CD4-positive, alpha-beta memory T cell (primary cell): Measurements from ENCODE around the gene UNC119B. TPM values are rescaled to one million over a fixed set of nuclear protein-coding genes. Genes with fewer than 3 reads are reported as not detected.

Experiments
- CTCF ChIA-PET: fragments of 350-600 bp; sonication (Branson Sonifier 250); formaldehyde crosslinking; loops from one replicate; lab custom pipeline; 2021; ENCODE audit warnings: inconsistent platforms; ENCODE audit not compliant: partially characterized antibody; lab: Charles Lee
- POLR2A ChIA-PET: fragments of 350-600 bp; sonication (Branson Sonifier 250); formaldehyde crosslinking; loops from one replicate; lab custom pipeline; 2021; ENCODE audit not compliant: partially characterized antibody; lab: Charles Lee
- DNase-seq, 5 donors: peaks; one replicate each; pipeline versions ENCODE4 v3.0.0 to v3.0.0-alpha.2; 2020 to 2022; ENCODE audit warnings: mixed read lengths in 1 of 5
- H3K27ac ChIP-seq: one replicate; pipeline ENCODE4 v1.7.0; 2013; ENCODE audit warnings: low read depth, low read length
- H3K27me3 ChIP-seq: 2 replicates; pipeline ENCODE4 v1.7.0; 2013; ENCODE audit warnings: mild to moderate bottlenecking, low read length, moderate library complexity; ENCODE audit not compliant: insufficient read depth
- H3K36me3 ChIP-seq: 2 replicates; pipeline ENCODE4 v1.7.0; 2013; ENCODE audit warnings: mild to moderate bottlenecking, low read length, moderate library complexity; ENCODE audit not compliant: insufficient read depth
- H3K4me1 ChIP-seq: 2 replicates; pipeline ENCODE4 v1.7.0; 2013; ENCODE audit warnings: mild to moderate bottlenecking, low read length, moderate library complexity; ENCODE audit not compliant: insufficient read depth
- H3K4me3 ChIP-seq, 2 donors: one replicate each; pipeline ENCODE4 v1.7.0; 2013; ENCODE audit warnings: low read length in 2 of 2, mild to moderate bottlenecking in 1 of 2
- H3K9me3 ChIP-seq, 2 donors: one replicate each; pipeline ENCODE4 v1.7.0; 2013; ENCODE audit warnings: low read length in 2 of 2, control low read depth in 1 of 2; ENCODE audit not compliant: control insufficient read depth in 1 of 2
- H3K27ac Mint-ChIP-seq, 7 donors: one replicate each; pipeline ENCODE4 v1.8.0; 2020 to 2021; ENCODE audit warnings: mixed read lengths in 7 of 7, mild to moderate bottlenecking in 6 of 7, inconsistent platforms in 3 of 7, moderate library complexity in 3 of 7
- H3K27me3 Mint-ChIP-seq, 2 donors: one replicate each; pipeline ENCODE4 v1.8.0; 2020 to 2021; ENCODE audit warnings: mixed read lengths in 2 of 2
- H3K36me3 Mint-ChIP-seq, 2 donors: one replicate each; pipeline ENCODE4 v1.8.0; 2020 to 2021; ENCODE audit warnings: mixed read lengths in 2 of 2, inconsistent platforms in 1 of 2, mild to moderate bottlenecking in 1 of 2
- H3K4me1 Mint-ChIP-seq, 4 donors: one replicate each; pipeline ENCODE4 v1.8.0; 2020 to 2021; ENCODE audit warnings: mixed read lengths in 4 of 4, mild to moderate bottlenecking in 1 of 4
- H3K4me3 Mint-ChIP-seq, 8 donors: one replicate each; pipeline ENCODE4 v1.8.0; 2020 to 2021; ENCODE audit warnings: mixed read lengths in 8 of 8, mild to moderate bottlenecking in 7 of 8, moderate library complexity in 6 of 8, inconsistent platforms in 3 of 8
- H3K9me3 Mint-ChIP-seq, 8 donors: one replicate each; pipeline ENCODE4 v1.8.0; 2020 to 2021; ENCODE audit warnings: mixed read lengths in 8 of 8, mild to moderate bottlenecking in 5 of 8, inconsistent platforms in 3 of 8, moderate library complexity in 1 of 8
- intact Hi-C: fragments of 100-400 bp; cut with micrococcal nuclease; formaldehyde crosslinking; loops from one replicate; pipeline ENCODE4 v1.15.1; 2023
- polyA plus RNA-seq, 2 donors: library from polyadenylated mRNA; unstranded; fragments of 300-500 nt; fragmentation: Illumina TruSeq; gene quantifications; one replicate each; pipeline ENCODE4 v1.2.3, GENCODE V29; 2021
- total RNA-seq, 2 experiments: library from RNA; stranded (reverse); gene quantifications; one replicate each; pipeline ENCODE4 v1.2.3, GENCODE V29; 2021

Gene UNC119B
- total and polyA plus RNA-seq, 4 experiments from 2014 or later, result 6.9 to 29.1 (median 18.5) TPM

DNA sequence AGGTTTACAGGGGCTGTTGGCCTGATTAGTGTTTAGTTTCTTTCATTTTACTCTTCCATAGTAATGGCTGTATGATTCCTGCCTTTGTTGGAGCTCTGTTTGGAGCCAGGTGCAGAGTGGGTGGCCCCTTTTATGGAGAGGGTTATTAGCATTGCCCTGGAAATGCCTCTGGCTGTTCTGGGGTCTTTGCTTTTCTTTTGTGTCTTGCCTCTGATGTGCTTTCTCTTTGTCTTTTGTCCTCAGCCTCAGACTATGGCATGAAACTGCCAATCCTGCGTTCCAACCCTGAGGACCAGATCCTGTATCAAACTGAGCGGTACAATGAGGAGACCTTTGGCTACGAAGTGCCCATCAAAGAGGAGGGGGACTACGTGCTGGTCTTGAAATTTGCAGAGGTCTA lies 16.4 kb upstream of the UNC119B start:
- Histone ChIP-seq H3K27ac (no peak overlapping the region), H3K36me3 (peaks cover 47% of the 10 kb centered on the region), H3K4me1 (peaks cover 30% of the 10 kb centered on the region), H3K9me3 (no peaks in the 10 kb centered on the region), H3K27me3 (no peaks in the 10 kb centered on the region), H3K4me3 (no peak overlapping the region)
- no peak for DNase-seq
- peaks cover 52 to 55% of the 10 kb centered on the region in 2 donors for H3K36me3 Mint-ChIP-seq
- intact Hi-C loops, result no loop called here
- no peaks in the 10 kb centered on the region for H3K27me3 Mint-ChIP-seq
- ChIA-PET POLR2A (no interaction called here), CTCF (no interaction called here)
- H3K9me3 Mint-ChIP-seq, result no peaks in the 10 kb centered on the region
- H3K27ac Mint-ChIP-seq, result peak overlapping the region in 1 of 7 donors; percentile 30
- peaks cover 18 to 49% (median 35%) of the 10 kb centered on the region in 4 donors for H3K4me1 Mint-ChIP-seq
- H3K4me3 Mint-ChIP-seq, result no peak overlapping the region

GRCh38 chr12:120696626-120697025 lies 13.6 kb upstream of the UNC119B start:
- Histone ChIP-seq H3K36me3 (peaks cover 74% of the 10 kb centered on the region), H3K9me3 (no peaks in the 10 kb centered on the region), H3K4me1 (peaks cover 8% of the 10 kb centered on the region), H3K27ac (no peak overlapping the region), H3K27me3 (no peaks in the 10 kb centered on the region), H3K4me3 (no peak overlapping the region)
- intact Hi-C loops, result no loop called here
- Mint-ChIP-seq H3K27ac (no peak overlapping the region), H3K4me1 (peaks cover 8 to 22% (median 12%) of the 10 kb centered on the region in 4 donors), H3K36me3 (peaks cover 75 to 81% of the 10 kb centered on the region in 2 donors), H3K4me3 (no peak overlapping the region), H3K9me3 (no peaks in the 10 kb centered on the region), H3K27me3 (no peaks in the 10 kb centered on the region)
- DNase-seq, result no peak
- ChIA-PET POLR2A (no interaction called here), CTCF (no interaction called here)

- Histone ChIP-seq H3K27me3 (no peaks in the 10 kb centered on the region), H3K9me3 (no peaks in the 10 kb centered on the region), H3K4me1 (peaks cover 2% of the 10 kb centered on the region), H3K36me3 (peaks cover 76% of the 10 kb centered on the region), H3K4me3 (no peak overlapping the region), H3K27ac (no peak overlapping the region)
- Mint-ChIP-seq H3K36me3 (peaks cover 79 to 84% of the 10 kb centered on the region in 2 donors), H3K27me3 (no peaks in the 10 kb centered on the region), H3K27ac (peak overlapping the region in 2 of 7 donors; percentile 13 to 43), H3K4me3 (no peak overlapping the region), H3K9me3 (no peaks in the 10 kb centered on the region), H3K4me1 (peaks cover 4 to 15% (median 7%) of the 10 kb centered on the region in 4 donors)
- intact Hi-C loops, result no loop called here
- ChIA-PET CTCF (interaction anchor here (1.0 to 1.9 kb wide), 6 partner anchors 8 to 115 kb away, joined by 3 to 6 read pairs (median 4); no protein-coding TSS in a partner anchor), POLR2A (interaction anchor here (1.6 to 1.9 kb wide), 2 partner anchors 9 to 11 kb away, joined by 3 to 5 read pairs; partner anchors contain the start of gene MLEC)
- no peak for DNase-seq
These were observed 12.9 kb upstream of the UNC119B start for GRCh38 chr12:120697344-120697743.

GRCh38 chr12:120698665-120699064 lies 11.6 kb upstream of the UNC119B start:
- no peak overlapping the region for H3K4me3 ChIP-seq
- H3K4me1 ChIP-seq, result no peaks in the 10 kb centered on the region
- Mint-ChIP-seq H3K27me3 (no peaks in the 10 kb centered on the region), H3K36me3 (peaks cover 75 to 80% of the 10 kb centered on the region in 2 donors), H3K4me3 (no peak overlapping the region), H3K4me1 (peaks cover 0 to 5% (median 0%) of the 10 kb centered on the region in 4 donors), H3K9me3 (no peaks in the 10 kb centered on the region), H3K27ac (peak overlapping the region in 2 of 7 donors; percentile 13 to 23)
- H3K36me3 ChIP-seq, result peaks cover 79% of the 10 kb centered on the region
- no peaks in the 10 kb centered on the region for H3K9me3 ChIP-seq
- ChIA-PET POLR2A (interaction anchor here (1.6 to 2.0 kb wide), 3 partner anchors 11 to 12 kb away, joined by 3 to 6 read pairs (median 5); partner anchors contain the start of genes MLEC and UNC119B), CTCF (interaction anchor here (1.2 to 1.9 kb wide), 6 partner anchors 9 to 117 kb away, joined by 3 to 7 read pairs (median 4); partner anchors contain the start of gene ACADS)
- H3K27me3 ChIP-seq, result no peaks in the 10 kb centered on the region
- no peak overlapping the region for H3K27ac ChIP-seq
- no peak for DNase-seq
- intact Hi-C loops, result no loop called here

GRCh38 chr12:120699553-120699952 lies 10.7 kb upstream of the UNC119B start:
- H3K9me3 Mint-ChIP-seq, result no peaks in the 10 kb centered on the region
- no peaks in the 10 kb centered on the region for H3K27me3 Mint-ChIP-seq
- H3K27ac Mint-ChIP-seq, result no peak overlapping the region
- Histone ChIP-seq H3K27me3 (no peaks in the 10 kb centered on the region), H3K4me3 (no peak overlapping the region), H3K36me3 (peaks cover 70% of the 10 kb centered on the region), H3K27ac (no peak overlapping the region), H3K4me1 (no peaks in the 10 kb centered on the region), H3K9me3 (no peaks in the 10 kb centered on the region)
- no peaks in the 10 kb centered on the region for H3K4me1 Mint-ChIP-seq
- no peak for DNase-seq
- ChIA-PET CTCF (interaction anchor here (1.1 to 1.8 kb wide), 3 partner anchors 26 to 51 kb away, joined by 3 to 7 read pairs (median 4); partner anchors contain the start of gene ACADS), POLR2A (interaction anchor here (0.6 to 2.0 kb wide), 3 partner anchors 11 to 21 kb away, joined by 3 to 6 read pairs (median 4); partner anchors contain the start of gene UNC119B)
- H3K4me3 Mint-ChIP-seq, result no peak overlapping the region
- intact Hi-C loops, result no loop called here
- peaks cover 66 to 76% of the 10 kb centered on the region in 2 donors for H3K36me3 Mint-ChIP-seq

DNA sequence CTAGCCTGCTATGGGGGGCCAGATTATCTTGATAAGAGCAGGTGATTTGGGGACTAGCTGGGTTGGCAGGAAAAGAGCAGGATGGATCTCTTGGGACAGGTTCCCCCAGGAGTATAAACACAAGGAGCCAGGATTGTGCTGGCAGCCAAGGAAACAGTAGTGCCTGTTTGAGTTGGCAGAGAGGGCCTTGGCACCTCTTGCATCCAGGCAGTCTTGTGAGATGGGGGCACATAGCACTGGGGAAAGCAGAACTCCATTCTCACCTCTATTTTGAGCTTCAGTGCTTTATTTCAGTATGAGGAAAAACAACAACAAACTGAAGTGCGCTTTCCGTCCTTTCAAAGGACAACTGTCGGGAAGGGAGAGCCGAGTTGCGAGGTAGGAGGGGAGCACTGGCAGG lies 9.4 kb upstream of the UNC119B start:
- no peak overlapping the region for H3K27ac ChIP-seq
- no peak for DNase-seq
- Mint-ChIP-seq H3K27ac (peak overlapping the region in 4 of 7 donors; percentile 49 to 78 (median 60)), H3K4me3 (no peak overlapping the region), H3K9me3 (no peaks in the 10 kb centered on the region), H3K4me1 (no peaks in the 10 kb centered on the region), H3K27me3 (no peaks in the 10 kb centered on the region), H3K36me3 (peaks cover 53 to 62% of the 10 kb centered on the region in 2 donors)
- H3K36me3 ChIP-seq, result peaks cover 61% of the 10 kb centered on the region
- no peaks in the 10 kb centered on the region for H3K27me3 ChIP-seq
- H3K4me1 ChIP-seq, result no peaks in the 10 kb centered on the region
- intact Hi-C loops, result no loop called here
- POLR2A ChIA-PET, result interaction anchor here (0.6 to 1.2 kb wide), 3 partner anchors 9 to 500 kb away, joined by 3 read pairs; partner anchors contain the start of genes RPLP0 and UNC119B
- H3K9me3 ChIP-seq, result no peaks in the 10 kb centered on the region
- H3K4me3 ChIP-seq, result no peak overlapping the region
- CTCF ChIA-PET, result interaction anchor here (1.3 kb wide), 1 partner anchor 8 kb away, joined by 4 read pairs; no protein-coding TSS in a partner anchor

GRCh38 chr12:120702637-120703036 lies 7.6 kb upstream of the UNC119B start:
- no peak for DNase-seq
- CTCF ChIA-PET, result interaction anchor here (1.4 to 1.5 kb wide), 2 partner anchors 54 to 56 kb away, joined by 3 to 5 read pairs; no protein-coding TSS in a partner anchor
- no peak overlapping the region for H3K27ac ChIP-seq
- H3K27me3 ChIP-seq, result no peaks in the 10 kb centered on the region
- POLR2A ChIA-PET, result no interaction called here
- Mint-ChIP-seq H3K9me3 (no peaks in the 10 kb centered on the region), H3K4me3 (no peak overlapping the region), H3K27me3 (no peaks in the 10 kb centered on the region), H3K4me1 (no peaks in the 10 kb centered on the region), H3K36me3 (peaks cover 35 to 46% of the 10 kb centered on the region in 2 donors), H3K27ac (peak overlapping the region in 2 of 7 donors; percentile 7 to 32)
- H3K4me3 ChIP-seq, result no peak overlapping the region
- H3K4me1 ChIP-seq, result no peaks in the 10 kb centered on the region
- intact Hi-C loops, result no loop called here
- no peaks in the 10 kb centered on the region for H3K9me3 ChIP-seq
- peaks cover 45% of the 10 kb centered on the region for H3K36me3 ChIP-seq
